Activated naive CD4-positive, alpha-beta T cell treated with anti-CD3 and anti-CD28 coated beads, Interleukin-2, amount 50 U/mL, for 24 hours (primary cell): ENCODE results near the gene HAUS1.
"Not testable (repeated sequence)": the region's sequence is repeated elsewhere in the genome, so short reads cannot be mapped to it uniquely, and the experiment has no call there.

Experiments
- H3K27ac Mint-ChIP-seq: one replicate; pipeline ENCODE4 v1.8.0; 2021; ENCODE audit warnings: mild to moderate bottlenecking, mixed read lengths
- H3K27me3 Mint-ChIP-seq: one replicate; pipeline ENCODE4 v1.8.0; 2021; ENCODE audit warnings: mixed read lengths
- H3K36me3 Mint-ChIP-seq: one replicate; pipeline ENCODE4 v1.8.0; 2021; ENCODE audit warnings: mixed read lengths
- H3K4me1 Mint-ChIP-seq: one replicate; pipeline ENCODE4 v1.8.0; 2021; ENCODE audit warnings: mixed read lengths
- H3K4me3 Mint-ChIP-seq: one replicate; pipeline ENCODE4 v1.8.0; 2021; ENCODE audit warnings: mild to moderate bottlenecking, mixed read lengths
- H3K9me3 Mint-ChIP-seq: one replicate; pipeline ENCODE4 v1.8.0; 2021; ENCODE audit warnings: mixed read lengths

The HAUS1 gene

DNA sequence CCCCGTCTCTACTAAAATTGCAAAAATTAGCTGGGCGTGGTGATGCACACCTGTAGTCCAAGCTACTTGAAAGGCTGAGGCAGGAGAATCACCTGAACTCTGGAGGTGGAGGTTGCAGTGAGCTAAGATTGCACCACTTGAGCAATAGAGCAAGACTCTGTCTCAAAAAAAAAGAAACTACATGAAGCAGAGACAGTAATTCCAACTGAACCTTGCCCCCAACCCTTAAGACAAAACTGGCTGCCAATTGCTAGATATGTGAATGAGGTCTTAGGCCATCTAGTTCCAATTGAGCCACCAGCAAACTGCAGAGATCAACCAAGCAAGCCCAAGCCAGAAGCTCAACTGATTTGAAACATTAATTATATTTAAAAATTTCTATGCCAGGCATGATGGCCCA is 25.9 kb downstream of the HAUS1 start:
- peaks cover 13% of the 10 kb centered on the region for H3K36me3 Mint-ChIP-seq

DNA sequence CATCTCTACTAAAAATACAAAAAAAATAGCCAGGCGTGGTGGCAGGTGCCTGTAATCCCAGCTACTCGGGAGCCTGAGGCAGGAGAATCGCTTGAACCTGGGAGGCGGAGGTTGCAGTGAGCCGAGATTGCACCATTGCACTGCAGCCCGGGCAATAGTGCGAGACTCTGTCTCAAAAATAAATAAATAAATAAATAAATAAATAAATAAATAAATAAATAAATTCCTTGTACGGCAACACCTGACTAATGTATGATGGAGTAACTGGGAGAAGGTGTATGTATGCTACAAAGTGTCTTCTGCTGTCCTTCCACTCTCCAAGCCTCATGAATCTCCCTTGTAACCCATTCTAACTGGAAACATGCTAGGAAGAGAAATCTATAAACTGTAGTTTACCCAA is 26.4 kb downstream of the HAUS1 start:
- not testable (repeated sequence) for H3K27ac Mint-ChIP-seq, H3K27me3 Mint-ChIP-seq, H3K4me3 Mint-ChIP-seq, H3K9me3 Mint-ChIP-seq, H3K4me1 Mint-ChIP-seq
- peaks cover 13% of the 10 kb centered on the region for H3K36me3 Mint-ChIP-seq

More for the DNA sequence above, 25.9 kb downstream of the HAUS1 start:
- Mint-ChIP-seq H3K4me1 (no peaks in the 10 kb centered on the region), H3K27ac (no peak overlapping the region), H3K4me3 (no peak overlapping the region), H3K27me3 (no peaks in the 10 kb centered on the region), H3K9me3 (no peaks in the 10 kb centered on the region)

DNA sequence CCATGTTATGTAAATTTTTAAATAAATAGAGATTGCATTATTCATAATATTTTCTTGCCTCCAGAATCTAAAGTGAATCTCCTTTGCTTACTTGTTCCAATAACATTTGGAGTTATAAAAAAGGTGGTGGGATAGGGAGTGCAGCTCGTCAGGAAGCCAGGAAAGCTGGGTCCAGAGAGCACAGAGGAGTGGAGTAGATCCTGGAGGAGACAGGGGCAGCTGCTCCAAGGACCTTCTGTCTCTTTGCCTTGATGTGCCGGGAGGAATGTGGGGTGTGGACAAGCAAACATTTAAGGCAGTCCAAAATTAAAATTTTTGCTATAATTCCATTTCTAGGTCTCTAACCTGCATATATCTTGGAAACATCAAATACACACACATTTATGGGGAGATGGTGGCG is 29.3 kb downstream of the HAUS1 start:
- H3K9me3 Mint-ChIP-seq: no peaks in the 10 kb centered on the region
- H3K36me3 Mint-ChIP-seq: peaks cover 8% of the 10 kb centered on the region
- no peaks in the 10 kb centered on the region for H3K27me3 Mint-ChIP-seq
- H3K4me3 Mint-ChIP-seq: no peak overlapping the region
- no peak overlapping the region for H3K27ac Mint-ChIP-seq
- H3K4me1 Mint-ChIP-seq: no peaks in the 10 kb centered on the region

DNA sequence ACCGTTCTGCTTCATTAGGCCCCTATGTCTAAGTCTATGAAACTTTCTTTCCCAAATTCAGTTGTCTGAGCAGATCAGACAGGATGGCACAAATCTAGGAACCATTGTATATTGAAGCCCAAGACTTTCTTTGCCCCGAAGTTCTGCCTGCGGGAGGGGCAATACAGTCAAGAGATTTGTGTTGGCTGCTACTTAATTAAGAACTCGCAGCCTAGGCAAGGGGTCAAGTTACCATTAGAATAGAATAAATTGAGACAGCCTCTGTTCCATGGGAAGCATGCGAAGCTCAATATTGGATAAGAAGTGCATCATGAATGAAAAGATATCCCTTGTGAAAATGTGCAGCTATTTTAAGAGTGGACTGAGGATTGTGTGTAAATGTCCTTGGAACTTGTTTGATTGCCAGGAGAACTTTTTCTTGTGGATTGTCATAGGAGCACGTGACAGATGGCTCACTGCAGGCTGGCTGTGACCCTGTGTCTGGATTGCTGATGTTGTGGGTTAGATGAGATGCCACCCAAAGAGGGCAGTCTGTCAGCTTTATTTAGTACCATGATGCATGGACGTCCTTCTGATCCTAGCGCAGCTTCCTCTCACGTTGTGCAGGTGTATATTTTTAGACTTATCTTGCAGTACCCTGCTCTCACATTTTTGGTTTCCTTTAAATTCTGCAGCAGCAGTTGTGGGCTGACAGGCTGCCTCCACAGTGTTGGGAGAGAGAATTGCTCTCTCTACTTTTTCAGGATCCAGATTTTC is 30.9 kb downstream of the HAUS1 start:
- Mint-ChIP-seq H3K4me1 (no peaks in the 10 kb centered on the region), H3K27ac (no peak overlapping the region), H3K27me3 (no peaks in the 10 kb centered on the region), H3K4me3 (no peak overlapping the region), H3K9me3 (no peaks in the 10 kb centered on the region), H3K36me3 (peaks cover under 1% of the 10 kb centered on the region)

DNA sequence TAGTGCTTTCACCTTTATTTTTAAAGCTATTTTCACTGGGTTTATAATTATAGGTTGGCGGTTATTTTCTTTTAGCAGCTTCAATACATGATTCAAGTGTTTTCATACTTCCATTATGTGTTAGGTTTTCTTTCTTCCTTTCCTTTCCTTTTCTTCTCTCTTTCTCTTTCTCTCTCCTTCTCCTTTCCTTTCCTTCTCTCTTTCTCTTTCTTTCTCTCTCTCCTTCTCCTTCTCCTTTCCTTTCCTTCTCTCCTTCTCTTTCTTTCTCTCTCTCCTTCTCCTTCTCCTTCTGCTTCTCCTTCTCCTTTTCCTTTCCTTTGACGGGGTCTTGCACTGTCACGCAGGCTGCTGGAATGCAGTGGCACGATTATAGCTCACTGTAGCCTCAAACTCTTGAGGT is 36.0 kb downstream of the HAUS1 start:
- H3K9me3 Mint-ChIP-seq: no peaks in the 10 kb centered on the region
- no peak overlapping the region for H3K4me3 Mint-ChIP-seq
- H3K27me3 Mint-ChIP-seq: no peaks in the 10 kb centered on the region
- peaks cover 3% of the 10 kb centered on the region for H3K36me3 Mint-ChIP-seq
- no peak overlapping the region for H3K27ac Mint-ChIP-seq
- no peaks in the 10 kb centered on the region for H3K4me1 Mint-ChIP-seq

DNA sequence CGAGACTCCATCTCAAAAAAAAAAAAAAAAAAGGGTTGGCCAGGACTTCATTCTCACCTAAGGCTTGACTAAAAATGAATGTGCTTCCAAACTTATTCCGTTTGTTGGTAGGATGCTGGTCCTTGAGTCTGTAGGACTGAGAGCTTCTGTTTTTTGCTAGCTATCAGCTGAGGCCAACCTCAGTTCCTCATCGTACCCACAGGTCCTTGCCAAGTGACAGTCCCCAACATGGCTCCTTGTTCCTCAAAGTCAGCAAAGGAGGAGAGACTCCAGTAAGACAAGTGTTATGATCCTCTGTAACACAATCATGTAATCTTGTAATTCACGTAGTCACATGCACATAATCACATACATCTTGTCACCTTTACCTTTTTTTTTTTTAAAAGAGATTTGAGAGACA is 37.0 kb downstream of the HAUS1 start:
- Mint-ChIP-seq H3K4me1 (no peaks in the 10 kb centered on the region), H3K27ac (no peak overlapping the region), H3K4me3 (no peak overlapping the region), H3K27me3 (no peaks in the 10 kb centered on the region), H3K9me3 (no peaks in the 10 kb centered on the region), H3K36me3 (peaks cover 3% of the 10 kb centered on the region)

DNA sequence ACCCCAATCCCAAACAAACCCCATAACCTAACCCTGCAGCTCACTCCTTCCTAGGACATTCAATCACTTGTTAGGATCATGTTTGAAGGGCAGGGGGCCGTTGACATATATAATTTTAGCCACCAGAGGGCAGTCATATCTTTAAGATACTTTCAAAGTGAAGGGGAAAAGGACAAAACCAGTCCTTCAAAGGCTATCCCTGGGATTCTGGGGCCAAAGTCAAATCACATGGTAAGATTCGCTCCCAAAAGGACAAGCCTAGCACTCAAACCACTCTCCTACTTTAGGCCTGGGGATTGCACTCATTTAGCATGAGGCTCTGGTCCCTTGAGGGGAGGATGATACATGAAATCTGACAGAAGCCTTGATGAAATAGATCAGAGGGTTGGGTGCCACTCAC is 44.6 kb downstream of the HAUS1 start:
- peak overlapping the region; percentile 51 for H3K27ac Mint-ChIP-seq
- peak overlapping the region; percentile 4 for H3K4me3 Mint-ChIP-seq

DNA sequence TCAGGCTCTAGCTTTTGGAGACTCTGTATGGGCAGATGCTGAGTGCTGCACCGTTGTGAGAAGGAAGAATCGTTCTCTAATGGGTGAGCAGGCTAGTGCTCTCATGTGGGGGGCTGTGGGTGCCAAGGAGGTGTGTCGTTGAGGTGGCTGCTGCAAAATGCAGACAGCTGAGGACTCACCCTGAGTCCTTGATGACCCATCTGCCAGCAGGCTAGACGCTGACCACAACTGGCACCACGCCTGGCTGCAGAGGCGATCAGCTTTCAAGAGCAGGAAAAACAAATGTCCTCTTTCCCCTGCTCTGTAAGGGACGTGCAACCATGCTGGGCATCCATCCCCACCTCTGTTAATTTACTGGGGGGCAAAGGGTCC is 48.2 kb downstream of the HAUS1 start:
- Mint-ChIP-seq H3K27me3 (no peaks in the 10 kb centered on the region), H3K4me1 (peaks cover 77% of the 10 kb centered on the region), H3K36me3 (peaks cover 6% of the 10 kb centered on the region), H3K4me3 (no peak overlapping the region), H3K27ac (no peak overlapping the region), H3K9me3 (no peaks in the 10 kb centered on the region)

More for the DNA sequence above, 44.6 kb downstream of the HAUS1 start:
- no peaks in the 10 kb centered on the region for H3K27me3 Mint-ChIP-seq
- no peaks in the 10 kb centered on the region for H3K9me3 Mint-ChIP-seq
- peaks cover 43% of the 10 kb centered on the region for H3K4me1 Mint-ChIP-seq
- no peaks in the 10 kb centered on the region for H3K36me3 Mint-ChIP-seq

DNA sequence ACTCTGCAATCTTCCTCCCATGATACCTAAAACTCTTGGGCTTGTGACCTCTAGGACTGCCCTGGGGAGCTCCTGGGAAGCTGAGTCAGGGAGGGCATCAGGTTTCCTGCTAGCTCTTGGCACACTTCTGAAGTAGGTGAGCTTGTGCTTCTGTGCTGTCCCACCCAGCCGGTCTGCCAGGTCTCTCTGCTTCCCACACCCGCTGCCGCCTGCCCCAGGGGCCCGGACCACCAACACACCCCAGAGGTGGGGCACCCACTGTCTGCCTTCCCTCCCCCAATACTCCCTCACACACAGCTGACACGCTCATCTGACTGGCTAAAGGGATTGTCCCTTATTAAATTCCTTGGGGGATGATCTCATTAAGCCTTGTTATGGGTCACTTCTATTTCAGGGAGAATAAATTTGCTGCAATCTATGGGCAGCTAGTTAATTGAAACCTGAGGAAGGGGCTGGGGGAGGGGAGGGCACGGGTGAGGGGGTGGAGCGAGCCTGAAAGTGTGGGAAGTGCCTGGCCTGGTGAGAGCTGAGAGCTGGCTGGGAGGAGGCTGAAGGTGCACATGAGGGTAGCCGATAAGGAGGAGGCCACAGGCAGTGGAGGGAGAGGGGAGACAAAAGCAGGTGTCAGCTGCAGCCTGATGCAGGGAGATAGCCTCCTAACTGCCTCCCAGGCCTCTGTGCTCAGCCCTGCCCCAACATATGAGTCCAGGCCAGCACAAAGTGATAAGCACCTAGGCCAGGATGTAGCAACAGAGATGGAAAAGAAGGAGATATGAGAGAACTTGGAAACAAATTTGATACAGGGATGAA is 48.8 kb downstream of the HAUS1 start:
- H3K27ac Mint-ChIP-seq: no peak overlapping the region
- H3K4me3 Mint-ChIP-seq: no peak overlapping the region
- H3K4me1 Mint-ChIP-seq: peaks cover 83% of the 10 kb centered on the region
- no peaks in the 10 kb centered on the region for H3K9me3 Mint-ChIP-seq
- H3K27me3 Mint-ChIP-seq: no peaks in the 10 kb centered on the region
- peaks cover 6% of the 10 kb centered on the region for H3K36me3 Mint-ChIP-seq

DNA sequence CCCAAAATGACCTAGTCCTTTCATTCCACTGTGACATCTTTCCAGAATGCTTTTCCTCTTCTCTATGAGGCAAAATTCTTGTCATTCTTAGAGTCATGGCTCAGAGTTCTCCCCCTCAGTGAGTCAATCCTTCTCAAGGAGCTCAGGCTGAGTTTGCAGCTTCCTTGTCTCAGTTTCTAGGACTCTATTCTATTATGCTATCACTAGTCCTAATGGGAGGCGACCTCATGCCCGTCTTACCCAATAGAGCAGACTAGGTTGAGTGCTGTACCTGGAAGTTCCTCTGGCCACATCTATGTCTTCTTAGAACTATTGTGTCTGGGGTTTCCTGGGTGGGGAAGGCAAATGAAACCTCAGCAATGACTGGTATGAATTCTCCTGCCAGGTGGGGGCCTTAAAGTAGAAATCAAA is 51.5 kb downstream of the HAUS1 start:
- peaks cover 6% of the 10 kb centered on the region for H3K36me3 Mint-ChIP-seq
- no peaks in the 10 kb centered on the region for H3K27me3 Mint-ChIP-seq
- peak overlapping the region; percentile 72 for H3K4me3 Mint-ChIP-seq
- H3K27ac Mint-ChIP-seq: peak overlapping the region; percentile 95
- H3K9me3 Mint-ChIP-seq: no peaks in the 10 kb centered on the region
- peaks cover 80% of the 10 kb centered on the region for H3K4me1 Mint-ChIP-seq

DNA sequence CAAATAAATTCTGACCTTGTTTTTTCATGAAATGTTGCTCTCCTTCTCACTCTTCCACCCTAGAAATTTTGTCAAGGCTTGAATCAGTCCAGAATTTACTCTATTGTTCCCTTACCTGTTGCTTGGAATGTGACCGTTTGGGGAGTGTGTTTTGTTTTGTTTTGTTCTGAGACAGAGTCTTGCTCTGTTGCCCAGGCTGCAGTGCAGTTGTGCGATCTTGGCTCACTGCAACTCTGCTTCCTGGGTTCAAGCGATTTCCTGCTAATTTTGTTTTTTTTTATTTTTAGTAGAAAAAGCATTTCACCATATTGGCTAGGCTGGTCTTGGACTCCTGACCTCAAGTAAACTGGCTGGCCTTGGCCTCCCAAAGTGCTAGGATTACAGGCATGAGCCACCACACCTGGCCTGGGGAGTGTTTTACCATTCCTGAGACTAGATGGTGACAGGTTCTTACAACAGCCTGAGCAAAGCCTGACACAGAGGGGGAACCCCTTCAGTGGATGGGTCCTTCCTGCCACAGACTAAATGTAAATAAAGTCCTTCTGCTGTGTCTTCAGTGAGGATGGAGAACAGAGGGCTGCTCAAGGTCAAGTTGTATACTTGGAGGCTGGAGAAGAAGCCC is 52.0 kb downstream of the HAUS1 start:
- H3K9me3 Mint-ChIP-seq: no peaks in the 10 kb centered on the region
- H3K27ac Mint-ChIP-seq: peak overlapping the region; percentile 95
- H3K27me3 Mint-ChIP-seq: no peaks in the 10 kb centered on the region
- peak overlapping the region; percentile 72 for H3K4me3 Mint-ChIP-seq
- H3K36me3 Mint-ChIP-seq: peaks cover 6% of the 10 kb centered on the region
- H3K4me1 Mint-ChIP-seq: peaks cover 84% of the 10 kb centered on the region

DNA sequence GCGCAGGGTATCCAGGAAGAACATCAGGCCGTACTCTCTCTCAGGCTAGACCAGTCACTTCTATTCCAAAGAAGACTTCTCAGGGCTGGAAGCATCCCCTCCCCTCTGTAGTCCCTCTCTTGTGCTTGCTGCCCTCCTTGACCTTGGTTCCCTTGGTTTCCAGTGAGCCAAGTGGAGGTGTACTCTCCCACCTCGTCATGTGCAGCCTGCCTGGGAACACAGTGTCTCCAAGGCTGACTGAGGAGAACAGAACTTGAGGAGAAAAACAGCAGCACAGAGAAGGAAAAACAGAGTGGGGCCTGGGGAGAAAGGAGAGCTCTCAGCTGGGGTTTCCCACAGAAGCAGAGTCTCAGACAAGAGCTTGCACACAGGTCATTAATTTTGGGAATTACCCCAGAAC is 52.7 kb downstream of the HAUS1 start:
- Mint-ChIP-seq H3K27ac (peak overlapping the region; percentile 95), H3K4me1 (peaks cover 81% of the 10 kb centered on the region), H3K27me3 (no peaks in the 10 kb centered on the region), H3K9me3 (no peaks in the 10 kb centered on the region), H3K36me3 (peaks cover 6% of the 10 kb centered on the region), H3K4me3 (peak overlapping the region; percentile 72)

DNA sequence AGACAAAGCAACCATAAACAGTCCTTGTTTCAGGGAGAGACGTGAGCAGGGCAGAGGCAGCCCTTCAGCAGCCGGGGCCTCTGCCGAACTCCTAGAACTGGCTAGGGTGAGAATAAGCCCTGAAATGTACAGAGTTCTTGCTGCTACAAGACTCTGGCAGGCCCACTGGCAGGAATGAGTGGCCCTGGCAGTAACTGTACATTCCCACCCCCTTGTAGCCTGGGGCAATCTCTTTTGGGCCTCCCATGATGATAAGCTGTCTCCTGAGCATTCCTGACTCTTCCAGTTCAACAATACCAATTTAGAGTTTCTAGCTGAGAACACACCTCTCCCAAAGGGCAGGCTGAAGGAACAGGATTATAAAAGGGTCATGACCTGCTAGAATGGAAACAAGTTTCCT is 54.3 kb downstream of the HAUS1 start:
- H3K4me1 Mint-ChIP-seq: peaks cover 77% of the 10 kb centered on the region

DNA sequence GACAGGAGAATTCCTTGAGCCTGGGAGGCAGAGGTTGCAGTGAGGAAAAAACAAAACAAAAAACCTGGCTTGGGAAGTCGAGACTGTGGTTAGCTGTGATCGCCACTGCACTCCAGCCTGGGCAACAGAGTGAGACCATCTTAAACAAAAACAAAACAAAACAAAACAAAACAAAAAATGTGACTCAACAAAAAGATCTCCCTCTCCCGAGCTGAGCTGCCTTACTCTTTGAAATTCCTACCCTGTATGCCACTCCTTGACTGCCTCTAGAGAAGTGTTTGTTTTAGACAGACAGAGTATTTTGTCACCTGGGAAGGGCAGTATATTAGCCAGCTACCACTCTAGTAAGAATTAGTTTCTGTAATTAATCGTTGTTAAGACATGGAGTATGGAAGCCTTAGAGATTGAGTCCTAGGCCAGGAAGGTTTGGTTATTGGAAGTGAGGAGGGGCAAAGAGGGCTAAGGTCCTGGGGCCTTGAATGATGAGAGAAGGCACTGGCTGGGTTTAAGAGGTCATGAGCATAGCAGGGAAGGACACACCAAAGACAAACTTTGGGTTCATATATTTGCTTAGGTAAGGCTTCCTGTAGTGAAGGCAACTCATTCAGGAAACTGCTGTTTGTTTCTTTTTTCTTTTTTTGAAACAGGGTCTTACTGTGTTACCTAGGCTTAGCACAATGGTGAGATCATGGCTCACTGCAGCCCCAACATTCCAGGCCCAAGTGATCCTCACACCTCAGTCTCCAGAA is 56.0 kb downstream of the HAUS1 start:
- no peaks in the 10 kb centered on the region for H3K9me3 Mint-ChIP-seq
- no peaks in the 10 kb centered on the region for H3K27me3 Mint-ChIP-seq
- peaks cover 3% of the 10 kb centered on the region for H3K36me3 Mint-ChIP-seq
- peaks cover 62% of the 10 kb centered on the region for H3K4me1 Mint-ChIP-seq
- no peak overlapping the region for H3K4me3 Mint-ChIP-seq
- H3K27ac Mint-ChIP-seq: peak overlapping the region; percentile 19

More for the DNA sequence above, 54.3 kb downstream of the HAUS1 start:
- H3K4me3 Mint-ChIP-seq: no peak overlapping the region
- peaks cover 6% of the 10 kb centered on the region for H3K36me3 Mint-ChIP-seq
- H3K27ac Mint-ChIP-seq: peak overlapping the region; percentile 23
- no peaks in the 10 kb centered on the region for H3K9me3 Mint-ChIP-seq
- no peaks in the 10 kb centered on the region for H3K27me3 Mint-ChIP-seq

DNA sequence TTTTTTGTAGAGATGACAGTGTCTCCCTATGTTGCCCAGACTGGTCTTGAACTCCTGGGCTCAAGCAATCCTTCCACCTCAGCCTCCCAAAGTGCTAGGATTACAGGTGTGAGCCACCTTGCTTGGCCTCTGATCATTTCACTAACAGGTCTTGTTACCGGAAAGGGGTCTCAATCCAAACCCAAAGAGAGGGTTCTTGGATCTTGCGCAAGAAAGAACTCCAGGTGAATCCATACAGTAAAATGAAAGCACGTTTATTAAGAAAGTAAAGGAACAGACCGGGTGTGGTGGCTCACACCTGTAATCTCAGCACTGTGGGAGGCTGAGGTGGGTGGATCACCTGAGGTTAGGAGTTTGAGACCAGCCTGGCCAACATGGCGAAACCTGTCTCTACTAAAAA is 56.7 kb downstream of the HAUS1 start:
- H3K9me3 Mint-ChIP-seq, H3K27me3 Mint-ChIP-seq, H3K4me3 Mint-ChIP-seq, H3K36me3 Mint-ChIP-seq: not testable (repeated sequence)
- Mint-ChIP-seq H3K4me1 (peaks cover 56% of the 10 kb centered on the region), H3K27ac (peak overlapping the region; percentile 14)
